K562 (cell line): ENCODE measurements around the gene TRAPPC2L. TPM values are rescaled to one million over a fixed set of nuclear protein-coding genes. Genes with fewer than 3 reads are reported as not detected.

Experiments
- ESRRB ChIP-seq: fragments of 250-450 bp; sonication (Bioruptor Pico); IDR thresholded peaks from 2 replicates; pipeline ENCODE4 v1.5.0; 2020; ENCODE audit warnings: mild to moderate bottlenecking, moderate library complexity, borderline replicate concordance
- FOXM1 ChIP-seq, 2 experiments: fragments of 450-650 bp in 1 of 2; sonication (generic) in 1 of 2; formaldehyde crosslinking in 1 of 2; IDR thresholded peaks; 2 replicates each; pipeline versions ENCODE4 v1.6.1 to v1.9.0; 2017 to 2022; ENCODE audit warnings: low read depth in 2 of 2, mild to moderate bottlenecking in 2 of 2, missing genetic modification reagents in 1 of 2, moderate library complexity in 1 of 2
- POLR2B ChIP-seq: fragments of 450-650 bp; IDR thresholded peaks from 2 replicates; pipeline ENCODE4 v1.6.1; 2018; ENCODE audit warnings: low read depth; ENCODE audit not compliant: partially characterized antibody
- RBM22 ChIP-seq: fragments of 200-400 bp; formaldehyde crosslinking; IDR thresholded peaks from 2 replicates; pipeline ENCODE4 v1.6.1; 2018; ENCODE audit warnings: low read length, low read depth; ENCODE audit not compliant: poor library complexity, severe bottlenecking
- RBM39 ChIP-seq: fragments of 200-400 bp; formaldehyde crosslinking; optimal IDR thresholded peaks from 2 replicates; pipeline ENCODE3; 2018; ENCODE audit warnings: low read depth, low read length
- SAP30 ChIP-seq: fragments of 200-600 bp; sonication (generic); IDR thresholded peaks from 2 replicates; pipeline ENCODE4 v1.6.1; 2012; ENCODE audit warnings: borderline replicate concordance, low read depth, mild to moderate bottlenecking, moderate library complexity, low read length, control low read depth, inconsistent platforms; ENCODE audit not compliant: insufficient read depth, poor library complexity, severe bottlenecking
- SMAD3 ChIP-seq: fragments of 450-650 bp; formaldehyde crosslinking; conservative IDR thresholded peaks from 2 replicates; pipeline ENCODE4 v1.4.0; 2020; ENCODE audit warnings: mild to moderate bottlenecking
- ZNF57 ChIP-seq: fragments of 450-650 bp; formaldehyde crosslinking; IDR thresholded peaks from 2 replicates; pipeline ENCODE4 v1.4.0; 2020; ENCODE audit warnings: mild to moderate bottlenecking, moderate library complexity
- ZNF639 ChIP-seq, 2 experiments: fragments of 200-800 bp in 1 of 2; sonication (Bioruptor generic) in 1 of 2; sonication (generic) in 1 of 2; formaldehyde crosslinking in 1 of 2; IDR thresholded peaks in 1 of 2; conservative IDR thresholded peaks in 1 of 2; 2 replicates each; pipeline versions ENCODE4 v1.5.0 to v1.6.1; 2016 to 2020; ENCODE audit warnings: missing compliant biosample characterization in 1 of 2, missing genetic modification characterization in 1 of 2, missing genetic modification reagents in 1 of 2
- polyA plus RNA-seq, 8 experiments: library from polyadenylated mRNA; depleted of rRNA in 4 of 8; stranded (reverse) in 5 of 8; unstranded in 3 of 8; fragments of >200 nt; fragmentation: Nextera tagmentation in 2 of 8; fragmentation: Illumina TruSeq in 1 of 8; extraction: Ambion mirVana in 2 of 8; extraction: Trizol in 1 of 8; gene quantifications; 2 replicates each; pipeline versions ENCODE4 v1.2.1 to v1.2.3, GENCODE V29; 2011 to 2014; ENCODE audit warnings: inconsistent platforms in 1 of 8, missing spikeins in 1 of 8
- total RNA-seq, 7 experiments: library from RNA; depleted of rRNA in 6 of 7; stranded (reverse); fragments of >200 nt in 6 of 7; fragmentation: Illumina TruSeq in 2 of 7; extraction: Trizol in 2 of 7; gene quantifications; 2 replicates each; pipeline versions ENCODE4 v1.2.1 to v1.2.3, GENCODE V29; 2011 to 2021; ENCODE audit warnings: low replicate concordance in 1 of 7
- TF ChIP-seq, protein P1 (sequence below), 2 experiments: fragments of 450-650 bp; formaldehyde crosslinking in 1 of 2; IDR thresholded peaks; 2 replicates each; pipeline versions ENCODE4 v1.4.0 to v1.6.1; 2014 to 2020; ENCODE audit warnings: mild to moderate bottlenecking in 2 of 2, borderline replicate concordance in 1 of 2, low read depth in 1 of 2
- TF ChIP-seq, protein P2 (sequence below): fragments of 450-650 bp; conservative IDR thresholded peaks from 2 replicates; pipeline ENCODE4 v1.6.1; 2016; ENCODE audit warnings: missing genetic modification characterization, low read depth, mild to moderate bottlenecking, control low read depth, missing compliant biosample characterization

TRAPPC2L gene
- total and polyA plus RNA-seq, 9 of the 15 experiments (the other 6 are each of a cell fraction or from before 2014, with no cell fraction given) = 60.4 to 398 (median 97.5) TPM

DNA sequence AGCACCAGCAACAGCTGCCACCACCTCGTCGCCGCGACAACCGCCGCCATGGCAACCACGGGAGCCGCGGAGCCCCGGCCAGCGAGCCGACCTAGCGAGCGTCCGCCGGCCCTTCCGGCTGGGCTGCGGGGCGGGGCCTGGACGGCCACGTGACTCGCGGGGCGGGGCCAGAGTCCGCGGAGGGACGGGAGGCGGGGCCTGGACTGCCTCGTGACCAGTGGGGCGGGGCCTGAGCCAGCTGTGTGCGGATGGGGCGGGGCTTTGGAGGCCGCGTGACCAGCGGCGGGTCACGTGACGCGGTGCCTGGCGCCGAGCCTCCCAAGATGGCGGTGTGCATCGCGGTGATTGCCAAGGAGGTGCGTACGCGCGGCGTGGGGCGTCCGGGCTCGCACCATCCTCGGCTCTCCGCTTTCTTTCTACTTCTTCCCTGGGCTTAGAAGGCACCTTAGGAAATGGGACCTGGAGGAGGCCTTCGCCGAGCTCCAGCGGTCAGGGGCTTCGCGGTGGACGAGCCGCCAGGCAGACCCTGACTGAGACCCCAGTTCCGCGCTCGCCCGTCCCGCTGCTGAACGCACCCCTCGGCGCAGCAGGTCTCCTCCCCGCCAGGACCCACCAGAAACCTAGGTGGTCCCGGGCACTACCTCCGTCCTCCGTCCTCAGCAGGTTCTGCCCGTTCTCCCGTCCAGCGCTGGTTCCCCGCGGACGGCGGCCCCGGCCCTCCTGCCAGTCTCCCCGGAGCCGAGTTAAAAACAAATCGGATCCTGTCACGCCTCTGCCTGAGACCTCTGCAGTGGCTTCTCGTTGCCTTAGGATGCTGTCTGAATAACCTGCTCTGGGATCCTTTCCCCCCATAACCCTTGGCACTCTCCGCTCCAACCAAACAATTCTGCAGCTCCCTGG, at the start of gene TRAPPC2L, which contains the start of gene GALNS (continued):
- TF ChIP-seq, protein P1, sequence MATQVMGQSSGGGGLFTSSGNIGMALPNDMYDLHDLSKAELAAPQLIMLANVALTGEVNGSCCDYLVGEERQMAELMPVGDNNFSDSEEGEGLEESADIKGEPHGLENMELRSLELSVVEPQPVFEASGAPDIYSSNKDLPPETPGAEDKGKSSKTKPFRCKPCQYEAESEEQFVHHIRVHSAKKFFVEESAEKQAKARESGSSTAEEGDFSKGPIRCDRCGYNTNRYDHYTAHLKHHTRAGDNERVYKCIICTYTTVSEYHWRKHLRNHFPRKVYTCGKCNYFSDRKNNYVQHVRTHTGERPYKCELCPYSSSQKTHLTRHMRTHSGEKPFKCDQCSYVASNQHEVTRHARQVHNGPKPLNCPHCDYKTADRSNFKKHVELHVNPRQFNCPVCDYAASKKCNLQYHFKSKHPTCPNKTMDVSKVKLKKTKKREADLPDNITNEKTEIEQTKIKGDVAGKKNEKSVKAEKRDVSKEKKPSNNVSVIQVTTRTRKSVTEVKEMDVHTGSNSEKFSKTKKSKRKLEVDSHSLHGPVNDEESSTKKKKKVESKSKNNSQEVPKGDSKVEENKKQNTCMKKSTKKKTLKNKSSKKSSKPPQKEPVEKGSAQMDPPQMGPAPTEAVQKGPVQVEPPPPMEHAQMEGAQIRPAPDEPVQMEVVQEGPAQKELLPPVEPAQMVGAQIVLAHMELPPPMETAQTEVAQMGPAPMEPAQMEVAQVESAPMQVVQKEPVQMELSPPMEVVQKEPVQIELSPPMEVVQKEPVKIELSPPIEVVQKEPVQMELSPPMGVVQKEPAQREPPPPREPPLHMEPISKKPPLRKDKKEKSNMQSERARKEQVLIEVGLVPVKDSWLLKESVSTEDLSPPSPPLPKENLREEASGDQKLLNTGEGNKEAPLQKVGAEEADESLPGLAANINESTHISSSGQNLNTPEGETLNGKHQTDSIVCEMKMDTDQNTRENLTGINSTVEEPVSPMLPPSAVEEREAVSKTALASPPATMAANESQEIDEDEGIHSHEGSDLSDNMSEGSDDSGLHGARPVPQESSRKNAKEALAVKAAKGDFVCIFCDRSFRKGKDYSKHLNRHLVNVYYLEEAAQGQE (IDR thresholded peaks at IDR 0.05; ENCODE audit: borderline replicate concordance) = peak; percentile 98
- TF ChIP-seq, protein P1 (CRISPR knock-in tag; IDR thresholded peaks at IDR 0.05; ENCODE audit: low read depth) = peak; percentile 72
- TF ChIP-seq POLR2B (peak; percentile 22), ESRRB (CRISPR knock-in tag) (no peak), SAP30 (peak; percentile 95), SMAD3 (CRISPR knock-in tag) (no peak), RBM22 (peak; percentile 100), RBM39 (no peak), FOXM1 (IDR thresholded peaks at IDR 0.05; ENCODE audit: low read depth) (no peak), FOXM1 (CRISPR knock-in tag; IDR thresholded peaks at IDR 0.05; ENCODE audit: low read depth) (0 out of 2 replicates have a peak, but pooled peaks have one; percentile 47), ZNF639 (CRISPR knock-in tag; conservative IDR thresholded peaks at IDR 0.05 in 1 of 2, IDR thresholded peaks at IDR 0.05 in 1 of 2) (0 out of 4 replicates have a peak, but pooled peaks of 1 of the 2 experiments have one; percentile 50), ZNF57 (CRISPR knock-in tag) (no peak)
- TF ChIP-seq, protein P2, sequence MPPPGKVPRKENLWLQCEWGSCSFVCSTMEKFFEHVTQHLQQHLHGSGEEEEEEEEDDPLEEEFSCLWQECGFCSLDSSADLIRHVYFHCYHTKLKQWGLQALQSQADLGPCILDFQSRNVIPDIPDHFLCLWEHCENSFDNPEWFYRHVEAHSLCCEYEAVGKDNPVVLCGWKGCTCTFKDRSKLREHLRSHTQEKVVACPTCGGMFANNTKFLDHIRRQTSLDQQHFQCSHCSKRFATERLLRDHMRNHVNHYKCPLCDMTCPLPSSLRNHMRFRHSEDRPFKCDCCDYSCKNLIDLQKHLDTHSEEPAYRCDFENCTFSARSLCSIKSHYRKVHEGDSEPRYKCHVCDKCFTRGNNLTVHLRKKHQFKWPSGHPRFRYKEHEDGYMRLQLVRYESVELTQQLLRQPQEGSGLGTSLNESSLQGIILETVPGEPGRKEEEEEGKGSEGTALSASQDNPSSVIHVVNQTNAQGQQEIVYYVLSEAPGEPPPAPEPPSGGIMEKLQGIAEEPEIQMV (tag) = no peak
